ENCODE measurements around the gene SRC. TPM values are rescaled to one million over a fixed set of nuclear protein-coding genes. Genes with fewer than 3 reads are reported as not detected.

Gene SRC
- total and polyA plus RNA-seq, 8 donors = 21.3 to 78.4 (median 36.8) TPM

DNA sequence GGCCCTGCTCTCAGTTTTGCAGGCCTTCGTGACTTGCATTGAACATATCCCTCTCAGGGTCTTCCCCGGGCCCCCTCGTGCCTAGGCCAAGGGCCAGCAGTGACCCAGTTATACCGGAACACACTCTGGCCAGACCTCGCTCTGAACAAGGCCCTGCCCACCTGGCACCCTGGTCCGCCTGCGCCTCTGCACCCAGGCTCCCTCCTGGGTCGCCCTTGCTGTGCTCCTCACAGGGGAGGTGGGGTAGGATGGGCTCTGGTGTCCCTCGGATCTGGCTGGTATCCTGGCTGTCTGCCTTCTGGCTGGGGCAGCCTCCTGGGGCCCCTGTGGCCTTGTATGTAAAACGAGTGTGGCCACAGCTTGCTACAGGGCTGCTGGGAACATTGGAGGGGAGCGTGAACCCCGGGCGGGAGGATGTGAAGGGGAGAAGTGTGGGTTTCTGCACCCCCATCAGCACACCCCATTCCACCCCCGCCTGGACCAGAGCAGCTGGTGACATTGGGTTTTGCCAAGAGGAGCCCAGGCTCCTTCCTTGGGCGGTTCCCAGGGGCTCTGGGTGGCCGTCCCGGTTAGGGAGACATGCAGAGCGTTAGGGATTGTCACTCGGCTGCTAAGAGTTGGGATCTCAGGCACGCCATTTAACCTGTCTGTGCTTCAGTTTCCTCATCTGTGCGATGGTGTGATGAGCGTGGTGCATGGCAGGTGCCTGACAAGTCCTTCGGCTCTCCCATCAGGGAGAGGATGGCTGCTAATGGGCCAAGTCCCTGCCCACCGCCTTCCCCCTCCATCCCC is 17.5 kb downstream of the SRC start:
- FAIRE-seq = no peak
- no peak for ATAC-seq
- TF ChIP-seq, protein P1, sequence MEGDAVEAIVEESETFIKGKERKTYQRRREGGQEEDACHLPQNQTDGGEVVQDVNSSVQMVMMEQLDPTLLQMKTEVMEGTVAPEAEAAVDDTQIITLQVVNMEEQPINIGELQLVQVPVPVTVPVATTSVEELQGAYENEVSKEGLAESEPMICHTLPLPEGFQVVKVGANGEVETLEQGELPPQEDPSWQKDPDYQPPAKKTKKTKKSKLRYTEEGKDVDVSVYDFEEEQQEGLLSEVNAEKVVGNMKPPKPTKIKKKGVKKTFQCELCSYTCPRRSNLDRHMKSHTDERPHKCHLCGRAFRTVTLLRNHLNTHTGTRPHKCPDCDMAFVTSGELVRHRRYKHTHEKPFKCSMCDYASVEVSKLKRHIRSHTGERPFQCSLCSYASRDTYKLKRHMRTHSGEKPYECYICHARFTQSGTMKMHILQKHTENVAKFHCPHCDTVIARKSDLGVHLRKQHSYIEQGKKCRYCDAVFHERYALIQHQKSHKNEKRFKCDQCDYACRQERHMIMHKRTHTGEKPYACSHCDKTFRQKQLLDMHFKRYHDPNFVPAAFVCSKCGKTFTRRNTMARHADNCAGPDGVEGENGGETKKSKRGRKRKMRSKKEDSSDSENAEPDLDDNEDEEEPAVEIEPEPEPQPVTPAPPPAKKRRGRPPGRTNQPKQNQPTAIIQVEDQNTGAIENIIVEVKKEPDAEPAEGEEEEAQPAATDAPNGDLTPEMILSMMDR (IDR thresholded peaks at IDR 0.05) = no peak
- Histone ChIP-seq H3K4me3 (no peak overlapping the region), H3K27me3 (no peaks in the 10 kb centered on the region), H3K4me1 (no peaks in the 10 kb centered on the region), H3K9me3 (no peaks in the 10 kb centered on the region), H3K27ac (no peak overlapping the region), H3K36me3 (peaks cover 0 to 13% (median 0%) of the 10 kb centered on the region in 3 donors)
- peak in 1 of 6 donors; percentile 49 for DNase-seq
- WGBS, 2 donors = 86 to 89% methylated on average over 24 of the region's 24 CpGs
- intact Hi-C loops (cut with DNase I) = loop anchor here in 1 of 3 donors (10.0 kb wide), 1 partner anchor 79 kb away; the partner anchor contains the start of gene MANBAL

DNA sequence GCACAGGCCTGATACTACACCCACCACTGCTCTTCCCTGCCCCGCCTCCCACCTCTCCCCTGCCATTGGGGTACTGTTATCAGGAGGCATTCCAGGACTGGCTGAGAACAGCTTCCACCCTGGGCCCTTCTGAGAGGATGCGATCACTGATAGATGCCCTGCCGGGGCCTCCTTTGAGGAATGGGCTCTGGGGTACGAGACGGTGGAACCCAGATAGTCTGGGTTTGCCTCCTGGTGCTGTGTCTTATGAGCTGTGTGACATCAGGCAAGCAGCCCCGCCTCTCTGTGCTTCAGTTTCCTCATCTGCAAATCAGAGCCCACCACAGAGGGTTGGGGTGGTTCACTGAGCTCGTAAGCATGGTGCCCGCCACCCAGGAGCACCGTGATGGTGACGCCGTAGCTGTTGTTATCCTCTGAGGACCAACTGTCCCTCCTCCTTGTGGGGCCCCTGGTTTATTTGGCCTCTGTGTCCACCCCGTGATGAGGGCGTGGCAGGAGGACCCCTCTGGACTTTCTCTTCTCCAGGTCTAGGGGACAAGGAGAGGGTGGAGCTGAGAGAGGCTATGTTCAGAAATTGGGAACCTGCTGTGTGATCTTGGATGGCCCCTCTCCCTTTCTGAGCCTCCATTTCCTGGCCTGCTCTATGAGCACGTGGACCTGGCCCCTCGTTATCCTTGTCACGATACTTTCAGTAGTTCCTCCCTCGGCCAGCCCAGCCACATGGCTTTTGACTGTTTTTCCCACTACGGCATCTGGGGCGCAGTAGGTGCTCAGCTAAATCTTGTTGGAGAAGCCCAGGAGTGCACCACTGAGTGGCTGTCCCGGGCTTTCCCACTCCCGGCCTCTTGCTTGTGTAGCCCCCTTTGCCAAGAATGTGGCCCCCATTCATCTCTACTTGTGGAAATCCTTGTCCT is 18.3 kb downstream of the SRC start:
- H3K4me1 ChIP-seq = no peaks in the 10 kb centered on the region
- TF ChIP-seq, protein P1 (IDR thresholded peaks at IDR 0.05) = no peak
- H3K27ac ChIP-seq = no peak overlapping the region
- no peaks in the 10 kb centered on the region for H3K27me3 ChIP-seq
- H3K36me3 ChIP-seq = peaks cover 0 to 13% (median 0%) of the 10 kb centered on the region in 3 donors
- intact Hi-C loops (cut with DNase I) = loop anchor here in 1 of 3 donors (10.0 kb wide), 1 partner anchor 79 kb away; the partner anchor contains the start of gene MANBAL
- no peak overlapping the region for H3K4me3 ChIP-seq
- FAIRE-seq (no peak), DNase-seq (peak in 1 of 6 donors; percentile 36), ATAC-seq (no peak)
- 93 to 94% methylated on average over 21 of the region's 21 CpGs for WGBS, 2 donors
- no peaks in the 10 kb centered on the region for H3K9me3 ChIP-seq

DNA sequence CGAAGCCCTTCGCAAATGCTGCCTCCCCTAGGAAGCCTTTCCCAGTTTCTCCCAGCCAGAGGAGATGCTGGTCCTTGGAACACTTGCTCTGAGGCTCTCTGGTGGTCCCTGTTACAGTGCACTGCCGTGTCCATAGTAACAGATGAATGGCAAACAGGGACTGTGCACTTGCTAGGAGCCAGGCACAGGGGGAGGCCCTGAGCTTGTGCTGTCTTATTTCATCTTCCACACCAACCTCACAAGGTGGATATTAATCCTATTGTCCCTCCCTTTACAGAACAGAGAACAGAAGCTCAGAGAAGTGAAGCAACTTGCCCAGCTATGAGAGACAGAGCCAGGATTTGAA is 19.0 kb downstream of the SRC start:
- FAIRE-seq (no peak), DNase-seq (no peak), ATAC-seq (no peak)
- no peak overlapping the region for H3K4me3 ChIP-seq
- H3K27ac ChIP-seq = no peak overlapping the region
- no peaks in the 10 kb centered on the region for H3K27me3 ChIP-seq
- TF ChIP-seq, protein P1 (IDR thresholded peaks at IDR 0.05) = no peak
- H3K9me3 ChIP-seq = no peaks in the 10 kb centered on the region
- no peaks in the 10 kb centered on the region for H3K4me1 ChIP-seq
- WGBS, 2 donors = 91 to 96% methylated on average over 3 of the region's 3 CpGs
- peaks cover 0 to 13% (median 0%) of the 10 kb centered on the region in 3 donors for H3K36me3 ChIP-seq
- intact Hi-C loops (cut with DNase I) = loop anchor here in 1 of 3 donors (10.0 kb wide), 1 partner anchor 80 kb away; the partner anchor contains the start of gene MANBAL

DNA sequence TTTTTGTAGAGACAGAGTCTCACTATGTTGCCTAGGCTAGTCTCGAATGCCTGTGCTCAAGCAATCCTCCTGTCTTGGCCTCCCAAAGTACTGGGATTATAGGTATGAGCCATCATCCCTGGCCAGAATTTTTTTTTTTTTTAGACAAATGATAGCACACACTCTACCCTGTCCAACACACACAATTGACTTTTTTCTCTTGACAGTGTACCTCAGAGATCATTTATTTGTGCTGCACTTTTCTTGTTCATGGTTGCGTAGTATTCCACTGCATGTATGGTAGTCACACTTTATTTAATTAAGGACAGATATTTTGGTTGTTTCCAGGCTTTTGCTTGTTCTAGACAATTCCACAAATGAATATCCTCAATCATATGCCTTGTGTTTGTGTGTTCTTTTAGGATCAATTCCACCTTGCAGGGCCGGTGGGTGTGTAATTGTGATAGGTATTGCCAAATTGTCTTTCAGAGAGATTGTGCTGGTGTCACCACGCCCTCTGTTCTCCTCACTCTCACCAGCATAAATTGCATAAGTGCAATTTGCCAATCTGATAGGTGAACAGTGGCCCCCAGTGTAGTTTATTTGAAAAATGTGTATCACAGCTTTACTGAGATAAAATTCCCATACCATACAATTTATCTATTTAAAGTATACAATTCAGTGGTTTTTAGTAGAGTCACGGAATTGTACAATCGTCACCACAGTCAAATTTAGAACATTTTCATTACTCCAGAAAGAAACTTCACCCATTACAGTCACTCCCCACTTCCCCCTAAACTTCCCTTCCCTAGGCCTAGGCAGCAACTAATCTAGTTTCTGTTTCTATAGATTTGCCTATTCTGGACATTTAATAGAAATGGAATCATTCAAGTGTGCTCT is 20.1 kb downstream of the SRC start:
- H3K27me3 ChIP-seq = no peaks in the 10 kb centered on the region
- H3K36me3 ChIP-seq = peaks cover 0 to 13% (median 0%) of the 10 kb centered on the region in 3 donors
- TF ChIP-seq, protein P1 (IDR thresholded peaks at IDR 0.05) = no peak
- intact Hi-C loops (cut with DNase I) = loop anchor here in 1 of 3 donors (10.0 kb wide), 1 partner anchor 81 kb away; the partner anchor contains the start of gene MANBAL
- H3K9me3 ChIP-seq = no peaks in the 10 kb centered on the region
- FAIRE-seq (no peak), ATAC-seq (peak in 1 of 4 donors; percentile 63), DNase-seq (no peak)
- no peak overlapping the region for H3K27ac ChIP-seq
- 91 to 93% methylated on average over 6 of the region's 6 CpGs for WGBS, 2 donors
- no peak overlapping the region for H3K4me3 ChIP-seq
- no peaks in the 10 kb centered on the region for H3K4me1 ChIP-seq

Data from pancreas (tissue), 10 donors.